HepG2 (cell line): ENCODE results near the gene RAC3. TPM values are rescaled to one million over a fixed set of nuclear protein-coding genes. Genes with fewer than 3 reads are reported as not detected.

ENCODE experiments used
- AGO2 ChIP-seq: fragments of 200-400 bp; formaldehyde crosslinking; optimal IDR thresholded peaks from 2 replicates; pipeline ENCODE3; 2017; ENCODE audit warnings: mild to moderate bottlenecking, low read depth, low read length, moderate library complexity
- ARHGAP35 ChIP-seq: sonication (generic); formaldehyde crosslinking; IDR thresholded peaks from 2 replicates; pipeline ENCODE4 v1.9.0; 2022; ENCODE audit warnings: mild to moderate bottlenecking, inconsistent platforms, moderate library complexity, missing genetic modification reagents, borderline replicate concordance
- BCL6 ChIP-seq: IDR thresholded peaks from 2 replicates; pipeline ENCODE4 v1.6.1; 2016; ENCODE audit warnings: missing genetic modification reagents, missing compliant biosample characterization
- FOSL2 ChIP-seq: sonication (generic); formaldehyde crosslinking; IDR thresholded peaks from 2 replicates; pipeline ENCODE4 v1.4.0; 2020; ENCODE audit warnings: missing genetic modification reagents
- HMG20A ChIP-seq: IDR thresholded peaks from 2 replicates; pipeline ENCODE4 v1.6.1; 2016; ENCODE audit warnings: borderline replicate concordance
- HNRNPL ChIP-seq: fragments of 200-400 bp; formaldehyde crosslinking; IDR thresholded peaks from 2 replicates; pipeline ENCODE4 v1.6.1; 2017; ENCODE audit warnings: mild to moderate bottlenecking, low read depth, low read length
- ISL2 ChIP-seq: sonication (generic); formaldehyde crosslinking; IDR thresholded peaks from 2 replicates; pipeline ENCODE4 v1.5.0; 2020; ENCODE audit warnings: missing genetic modification reagents
- MAFF ChIP-seq: IDR thresholded peaks from 2 replicates; pipeline ENCODE4 v1.6.1; 2011; ENCODE audit warnings: low read depth, low read length, improper control_type of control experiment
- POGZ ChIP-seq: sonication (generic); formaldehyde crosslinking; IDR thresholded peaks from 2 replicates; pipeline ENCODE4 v1.4.0; 2020; ENCODE audit warnings: mild to moderate bottlenecking, missing genetic modification reagents
- POLR2A ChIP-seq, 2 experiments: IDR thresholded peaks; 2 replicates each; pipeline ENCODE4 v1.6.1; 2011; ENCODE audit warnings: low read depth in 2 of 2, low read length in 2 of 2, mild to moderate bottlenecking in 1 of 2, moderate library complexity in 1 of 2; ENCODE audit not compliant: insufficient read depth in 1 of 2
- POLR2G ChIP-seq: fragments of 200-400 bp; formaldehyde crosslinking; IDR thresholded peaks from 2 replicates; pipeline ENCODE4 v1.6.1; 2018; ENCODE audit warnings: mild to moderate bottlenecking, low read depth, low read length, moderate library complexity
- RBFOX2 ChIP-seq: fragments of 200-400 bp; formaldehyde crosslinking; IDR thresholded peaks from 2 replicates; pipeline ENCODE4 v1.6.1; 2017; ENCODE audit warnings: low read depth, mild to moderate bottlenecking, low read length
- SAP130 ChIP-seq: IDR thresholded peaks from 2 replicates; pipeline ENCODE4 v1.6.1; 2016; ENCODE audit warnings: low read depth
- SPEN ChIP-seq: sonication (generic); formaldehyde crosslinking; IDR thresholded peaks from 2 replicates; pipeline ENCODE4 v1.5.1; 2020; ENCODE audit warnings: low read depth, mild to moderate bottlenecking, missing genetic modification reagents
- ZBTB38 ChIP-seq: sonication (generic); formaldehyde crosslinking; IDR thresholded peaks from 2 replicates; pipeline ENCODE4 v1.5.1; 2020; ENCODE audit warnings: mild to moderate bottlenecking, missing genetic modification reagents
- ZFP62 ChIP-seq: sonication (generic); formaldehyde crosslinking; IDR thresholded peaks from 2 replicates; pipeline ENCODE4 v1.4.0; 2020; ENCODE audit warnings: missing genetic modification reagents
- ZNF205 ChIP-seq: IDR thresholded peaks from 2 replicates; pipeline ENCODE4 v1.6.1; 2018; ENCODE audit warnings: missing biosample characterization, missing genetic modification reagents
- ZNF296 ChIP-seq: sonication (generic); formaldehyde crosslinking; conservative IDR thresholded peaks from 2 replicates; pipeline ENCODE4 v1.5.0; 2020; ENCODE audit warnings: mild to moderate bottlenecking, missing genetic modification reagents
- ZNF30 ChIP-seq: sonication (generic); formaldehyde crosslinking; IDR thresholded peaks from 2 replicates; pipeline ENCODE4 v1.5.0; 2020; ENCODE audit warnings: mild to moderate bottlenecking, missing genetic modification reagents
- ZNF331 ChIP-seq: sonication (generic); formaldehyde crosslinking; IDR thresholded peaks from 2 replicates; pipeline ENCODE4 v1.4.0; 2020; ENCODE audit warnings: missing genetic modification reagents
- ZNF512 ChIP-seq: sonication (generic); formaldehyde crosslinking; IDR thresholded peaks from 2 replicates; pipeline ENCODE4 v1.4.0; 2020; ENCODE audit warnings: mild to moderate bottlenecking, missing genetic modification reagents
- polyA plus RNA-seq, 8 experiments: library from polyadenylated mRNA; depleted of rRNA in 3 of 8; stranded (reverse) in 7 of 8; unstranded in 1 of 8; fragments of >200 nt; fragmentation: Illumina TruSeq in 4 of 8; extraction: Trizol in 4 of 8; gene quantifications; 2 replicates each; pipeline versions ENCODE4 v1.2.1 to v1.2.3, GENCODE V29; 2011 to 2016; ENCODE audit warnings: low read depth in 4 of 8, missing spikeins in 1 of 8, mixed read lengths in 1 of 8; ENCODE audit not compliant: insufficient read depth in 1 of 8
- total RNA-seq, 5 experiments: library from RNA; depleted of rRNA; stranded (reverse); fragments of >200 nt; fragmentation: Illumina TruSeq; extraction: Trizol; gene quantifications; 2 replicates each; pipeline ENCODE4 v1.2.3, GENCODE V29; 2016; ENCODE audit warnings: low read depth in 1 of 5
- TF ChIP-seq, protein P1 (sequence below): sonication (generic); formaldehyde crosslinking; conservative IDR thresholded peaks from 2 replicates; pipeline ENCODE4 v1.4.0; 2020; ENCODE audit warnings: missing genetic modification reagents
- TF ChIP-seq, protein P2 (sequence below): sonication (generic); formaldehyde crosslinking; IDR thresholded peaks from 2 replicates; pipeline ENCODE4 v1.4.0; 2020; ENCODE audit warnings: missing genetic modification reagents
- TF ChIP-seq, protein P3 (sequence below): sonication (generic); formaldehyde crosslinking; IDR thresholded peaks from 2 replicates; pipeline ENCODE4 v1.5.1; 2020; ENCODE audit warnings: mild to moderate bottlenecking, missing genetic modification reagents, moderate library complexity

The RAC3 gene
- total and polyA plus RNA-seq, 2 of the 13 experiments (the other 11 are each of a cell fraction or from before 2014, with no cell fraction given), result 10.5 to 21.3 TPM

DNA sequence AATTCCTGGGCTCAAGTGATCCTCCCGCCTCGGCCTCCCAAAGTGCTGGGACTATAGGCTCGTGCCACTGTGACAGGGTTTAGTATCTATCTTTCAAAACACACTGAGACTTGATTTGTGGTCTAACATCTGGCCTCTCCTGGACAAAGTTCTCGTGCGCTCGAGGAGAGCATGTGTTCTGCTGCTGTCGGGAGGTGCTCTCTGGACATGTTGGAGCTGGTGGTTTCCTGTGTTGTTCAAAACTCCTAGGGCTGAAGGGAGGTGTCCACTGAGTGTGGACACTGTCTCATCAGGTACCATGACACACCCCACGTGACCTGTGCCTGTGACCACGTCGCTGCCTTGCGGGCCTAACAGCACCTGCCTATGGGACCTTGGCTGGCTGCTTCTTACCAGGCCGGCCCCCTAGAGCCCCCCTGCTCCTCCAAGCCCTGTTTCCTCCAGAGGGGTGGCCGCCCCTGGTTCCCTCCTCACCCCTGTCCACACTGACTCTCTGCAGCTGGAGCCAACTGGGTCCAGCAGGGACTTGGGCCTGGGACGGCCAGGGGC, 14.5 kb downstream of the RAC3 start (continued):
- TF ChIP-seq ARHGAP35 (CRISPR knock-in tag) (no peak), RBFOX2 (0 out of 2 replicates have a peak, but pooled peaks have one; percentile 7), ZNF512 (CRISPR knock-in tag) (no peak), BCL6 (CRISPR knock-in tag) (no peak), ZNF205 (no peak), ZNF30 (CRISPR knock-in tag) (no peak), POLR2G (peak; percentile 55), ZNF296 (CRISPR knock-in tag) (no peak), POLR2A (IDR thresholded peaks at IDR 0.05; ENCODE audit: insufficient read depth in 1 of 2, low read depth in 2 of 2, low read length in 2 of 2) (peak in 1 of 2 experiments; percentile 47; a peak in 1 of 4 replicates), ZNF331 (CRISPR knock-in tag) (no peak), HMG20A (CRISPR knock-in tag) (no peak), MAFF (no peak), AGO2 (peak; percentile 74), ISL2 (no peak), FOSL2 (CRISPR knock-in tag) (no peak), HNRNPL (no peak), ZFP62 (CRISPR knock-in tag) (no peak), ZBTB38 (peak; percentile 68; the same call in 1 of the 2 replicates), SPEN (CRISPR knock-in tag) (peak; percentile 42; the same call in 1 of the 2 replicates), SAP130 (CRISPR knock-in tag) (0 out of 2 replicates have a peak, but pooled peaks have one; percentile 16), POGZ (no peak)
- TF ChIP-seq, protein P1, sequence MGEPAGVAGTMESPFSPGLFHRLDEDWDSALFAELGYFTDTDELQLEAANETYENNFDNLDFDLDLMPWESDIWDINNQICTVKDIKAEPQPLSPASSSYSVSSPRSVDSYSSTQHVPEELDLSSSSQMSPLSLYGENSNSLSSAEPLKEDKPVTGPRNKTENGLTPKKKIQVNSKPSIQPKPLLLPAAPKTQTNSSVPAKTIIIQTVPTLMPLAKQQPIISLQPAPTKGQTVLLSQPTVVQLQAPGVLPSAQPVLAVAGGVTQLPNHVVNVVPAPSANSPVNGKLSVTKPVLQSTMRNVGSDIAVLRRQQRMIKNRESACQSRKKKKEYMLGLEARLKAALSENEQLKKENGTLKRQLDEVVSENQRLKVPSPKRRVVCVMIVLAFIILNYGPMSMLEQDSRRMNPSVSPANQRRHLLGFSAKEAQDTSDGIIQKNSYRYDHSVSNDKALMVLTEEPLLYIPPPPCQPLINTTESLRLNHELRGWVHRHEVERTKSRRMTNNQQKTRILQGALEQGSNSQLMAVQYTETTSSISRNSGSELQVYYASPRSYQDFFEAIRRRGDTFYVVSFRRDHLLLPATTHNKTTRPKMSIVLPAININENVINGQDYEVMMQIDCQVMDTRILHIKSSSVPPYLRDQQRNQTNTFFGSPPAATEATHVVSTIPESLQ (CRISPR knock-in tag), result no peak
- TF ChIP-seq, protein P2, sequence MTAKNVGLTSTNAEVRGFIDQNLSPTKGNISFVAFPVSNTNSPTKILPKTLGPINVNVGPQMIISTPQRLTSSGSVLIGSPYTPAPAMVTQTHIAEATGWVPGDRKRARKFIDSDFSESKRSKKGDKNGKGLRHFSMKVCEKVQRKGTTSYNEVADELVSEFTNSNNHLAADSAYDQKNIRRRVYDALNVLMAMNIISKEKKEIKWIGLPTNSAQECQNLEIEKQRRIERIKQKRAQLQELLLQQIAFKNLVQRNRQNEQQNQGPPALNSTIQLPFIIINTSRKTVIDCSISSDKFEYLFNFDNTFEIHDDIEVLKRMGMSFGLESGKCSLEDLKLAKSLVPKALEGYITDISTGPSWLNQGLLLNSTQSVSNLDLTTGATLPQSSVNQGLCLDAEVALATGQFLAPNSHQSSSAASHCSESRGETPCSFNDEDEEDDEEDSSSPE (CRISPR knock-in tag), result no peak
- TF ChIP-seq, protein P3, sequence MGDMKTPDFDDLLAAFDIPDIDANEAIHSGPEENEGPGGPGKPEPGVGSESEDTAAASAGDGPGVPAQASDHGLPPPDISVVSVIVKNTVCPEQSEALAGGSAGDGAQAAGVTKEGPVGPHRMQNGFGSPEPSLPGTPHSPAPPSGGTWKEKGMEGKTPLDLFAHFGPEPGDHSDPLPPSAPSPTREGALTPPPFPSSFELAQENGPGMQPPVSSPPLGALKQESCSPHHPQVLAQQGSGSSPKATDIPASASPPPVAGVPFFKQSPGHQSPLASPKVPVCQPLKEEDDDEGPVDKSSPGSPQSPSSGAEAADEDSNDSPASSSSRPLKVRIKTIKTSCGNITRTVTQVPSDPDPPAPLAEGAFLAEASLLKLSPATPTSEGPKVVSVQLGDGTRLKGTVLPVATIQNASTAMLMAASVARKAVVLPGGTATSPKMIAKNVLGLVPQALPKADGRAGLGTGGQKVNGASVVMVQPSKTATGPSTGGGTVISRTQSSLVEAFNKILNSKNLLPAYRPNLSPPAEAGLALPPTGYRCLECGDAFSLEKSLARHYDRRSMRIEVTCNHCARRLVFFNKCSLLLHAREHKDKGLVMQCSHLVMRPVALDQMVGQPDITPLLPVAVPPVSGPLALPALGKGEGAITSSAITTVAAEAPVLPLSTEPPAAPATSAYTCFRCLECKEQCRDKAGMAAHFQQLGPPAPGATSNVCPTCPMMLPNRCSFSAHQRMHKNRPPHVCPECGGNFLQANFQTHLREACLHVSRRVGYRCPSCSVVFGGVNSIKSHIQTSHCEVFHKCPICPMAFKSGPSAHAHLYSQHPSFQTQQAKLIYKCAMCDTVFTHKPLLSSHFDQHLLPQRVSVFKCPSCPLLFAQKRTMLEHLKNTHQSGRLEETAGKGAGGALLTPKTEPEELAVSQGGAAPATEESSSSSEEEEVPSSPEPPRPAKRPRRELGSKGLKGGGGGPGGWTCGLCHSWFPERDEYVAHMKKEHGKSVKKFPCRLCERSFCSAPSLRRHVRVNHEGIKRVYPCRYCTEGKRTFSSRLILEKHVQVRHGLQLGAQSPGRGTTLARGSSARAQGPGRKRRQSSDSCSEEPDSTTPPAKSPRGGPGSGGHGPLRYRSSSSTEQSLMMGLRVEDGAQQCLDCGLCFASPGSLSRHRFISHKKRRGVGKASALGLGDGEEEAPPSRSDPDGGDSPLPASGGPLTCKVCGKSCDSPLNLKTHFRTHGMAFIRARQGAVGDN (CRISPR knock-in tag), result peak; percentile 43
